GM04503 (cell line): ENCODE measurements around the gene PIGV.
"Not testable (repeated sequence)": the region's sequence is repeated elsewhere in the genome, so short reads cannot be mapped to it uniquely, and the experiment has no call there.

ENCODE experiments used
- DNase-seq: peaks from one replicate; pipeline ENCODE4 v3.0.0-alpha.2; 2012; ENCODE audit warnings: low read depth

PIGV gene

GRCh38 chr1:26833432-26834405 is 46.0 kb downstream of the PIGV start:
- no peak for DNase-seq

DNA sequence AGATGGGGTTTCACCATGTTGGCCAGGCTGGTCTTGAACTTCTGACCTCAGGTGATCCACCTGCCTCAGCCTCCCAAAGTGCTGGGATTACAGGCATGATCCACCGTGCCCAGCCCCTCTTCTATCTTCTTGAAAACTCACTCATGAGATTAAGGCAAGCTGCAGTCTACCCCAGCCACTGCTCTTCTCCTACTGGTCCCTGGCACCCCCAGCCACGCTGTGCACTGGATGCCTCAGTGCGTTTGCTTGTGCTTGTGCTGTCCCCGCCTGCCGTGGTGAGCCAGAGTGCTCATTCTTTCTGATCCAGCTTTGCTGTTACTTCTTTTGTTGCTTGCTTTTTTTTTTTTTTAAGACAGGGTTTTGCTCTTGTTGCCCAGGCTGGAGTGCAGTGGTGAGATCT is 49.9 kb downstream of the PIGV start:
- not testable (repeated sequence) for DNase-seq

DNA sequence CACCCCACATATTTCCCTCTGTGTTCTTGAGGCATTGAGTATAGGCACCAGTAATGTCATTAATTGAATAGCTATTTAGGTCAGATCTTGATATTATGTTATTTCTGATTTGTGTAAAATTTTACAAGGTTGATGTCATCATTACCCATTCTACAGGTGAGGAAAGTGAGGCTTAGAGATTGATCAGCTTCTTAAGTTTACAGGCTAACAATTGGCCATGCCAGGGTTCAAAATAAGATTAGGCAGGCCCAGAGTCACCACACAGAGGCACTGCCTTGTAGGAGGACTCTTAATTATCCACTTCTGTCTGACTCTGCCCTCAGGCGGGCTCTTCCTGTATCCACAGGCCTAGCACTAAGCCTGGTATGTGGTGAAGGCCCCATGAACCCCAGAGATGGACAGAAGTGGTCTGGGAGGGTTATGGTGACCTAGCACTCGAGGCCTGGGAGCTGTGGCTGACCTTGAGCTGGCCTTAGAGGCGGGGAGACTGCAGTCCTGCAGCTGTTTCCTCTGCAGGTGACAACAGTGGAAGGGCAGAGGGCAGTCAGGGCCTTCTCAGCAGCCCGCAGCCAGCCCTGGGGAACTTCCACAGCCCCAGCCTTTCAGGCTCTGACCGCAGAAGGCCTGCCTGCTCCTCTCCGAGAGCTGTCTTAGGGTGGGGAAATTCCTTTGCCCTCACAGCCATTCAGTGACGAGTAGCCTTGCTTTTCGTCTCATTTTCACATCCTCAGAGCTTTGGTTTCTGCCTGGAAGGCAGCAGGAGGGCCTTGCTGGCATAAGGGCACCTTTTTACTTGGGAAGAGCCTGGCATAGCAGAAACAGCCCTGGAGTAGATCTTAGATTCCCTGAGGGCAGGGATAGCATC is 51.0 kb downstream of the PIGV start:
- DNase-seq, result no peak

DNA sequence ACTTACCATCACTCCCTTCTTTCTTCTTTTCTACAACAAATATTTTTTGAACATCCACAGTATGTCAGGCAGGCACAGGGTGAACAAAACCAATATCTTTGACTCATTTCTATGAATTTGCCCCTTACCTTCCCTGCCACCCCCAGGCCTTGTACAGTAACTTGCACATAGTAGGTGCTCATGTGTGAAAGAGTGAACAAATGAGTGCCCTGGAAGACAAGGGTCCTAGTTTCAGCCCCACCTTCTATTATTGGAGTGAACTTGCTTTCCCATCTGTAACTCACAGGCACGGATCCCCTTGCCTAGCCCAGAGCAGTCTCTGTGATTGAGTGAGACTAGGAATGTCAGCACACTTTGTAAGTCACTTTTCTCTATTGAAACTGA is 51.6 kb downstream of the PIGV start:
- DNase-seq, result no peak

GRCh38 chr1:26839779-26840178 is 52.0 kb downstream of the PIGV start:
- no peak for DNase-seq

- DNase-seq, result no peak
Measured at GRCh38 chr1:26844424-26845196, 56.9 kb downstream of the PIGV start.

DNA sequence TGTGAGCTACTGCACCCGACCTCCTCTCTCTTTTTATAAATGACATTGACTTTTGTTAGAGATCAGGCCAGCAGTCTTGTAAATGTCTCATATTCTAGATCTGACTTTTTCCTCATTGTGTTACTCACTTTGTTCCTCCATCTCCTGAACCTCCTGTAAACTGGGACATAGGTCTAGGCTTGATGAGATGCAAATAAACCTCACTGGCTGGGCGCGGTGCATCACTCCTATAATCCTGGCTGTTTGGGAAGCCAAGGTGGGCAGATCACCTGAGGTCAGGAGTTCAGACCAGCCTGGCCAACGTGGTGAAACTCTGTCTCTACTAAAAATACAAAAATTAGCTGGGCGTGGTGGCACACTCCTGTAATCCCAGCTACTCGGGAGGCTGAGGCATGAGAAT is 60.1 kb downstream of the PIGV start:
- not testable (repeated sequence) for DNase-seq
